Stimulated activated CD4-positive, alpha-beta T cell treated with anti-CD3 and anti-CD28 coated beads, Interleukin-1b, Interleukin-23, amount 100 ng/mL, for 1 hour (primary cell): ENCODE data around the gene ANO6.

Experiments
- DNase-seq, 2 donors: peaks; one replicate each; pipeline ENCODE4 v3.0.0-alpha.2; 2020; ENCODE audit warnings: low read depth in 2 of 2

ANO6 gene

GRCh38 chr12:45400991-45401390, 185.1 kb downstream of the ANO6 start:
- DNase-seq: no peak

GRCh38 chr12:45402288-45402687, 186.4 kb downstream of the ANO6 start:
- DNase-seq: no peak

- no peak for DNase-seq
Observed at GRCh38 chr12:45406988-45407850, 191.3 kb downstream of the ANO6 start.

- DNase-seq: no peak
Observed at GRCh38 chr12:45407981-45408728, 192.3 kb downstream of the ANO6 start.

GRCh38 chr12:45408729-45409114, 192.8 kb downstream of the ANO6 start:
- no peak for DNase-seq

- no peak for DNase-seq
Observed at GRCh38 chr12:45409966-45410365, 194.1 kb downstream of the ANO6 start.

GRCh38 chr12:45411626-45412025, 195.7 kb downstream of the ANO6 start:
- no peak for DNase-seq

- no peak for DNase-seq
Observed at GRCh38 chr12:45415393-45415817, 199.5 kb downstream of the ANO6 start.

- DNase-seq: no peak
Observed at GRCh38 chr12:45416126-45416525, 200.2 kb downstream of the ANO6 start.

GRCh38 chr12:45418520-45418919, 202.6 kb downstream of the ANO6 start:
- DNase-seq: no peak

- no peak for DNase-seq
Observed at GRCh38 chr12:45419317-45419814, 203.5 kb downstream of the ANO6 start.

GRCh38 chr12:45421736-45422135, 205.8 kb downstream of the ANO6 start:
- DNase-seq: no peak

- DNase-seq: no peak
Observed at GRCh38 chr12:45423931-45424330, 208.0 kb downstream of the ANO6 start.

- no peak for DNase-seq
Observed at GRCh38 chr12:45425426-45425825, 209.5 kb downstream of the ANO6 start.

GRCh38 chr12:45426294-45426693, 210.4 kb downstream of the ANO6 start:
- DNase-seq: no peak

GRCh38 chr12:45427042-45427441, 211.1 kb downstream of the ANO6 start:
- DNase-seq: no peak

- DNase-seq: no peak
Observed at GRCh38 chr12:45429831-45430230, 213.9 kb downstream of the ANO6 start.

- DNase-seq: no peak
Observed at GRCh38 chr12:45431126-45431525, 215.2 kb downstream of the ANO6 start.

- DNase-seq: no peak
Observed at GRCh38 chr12:45432710-45433109, 216.8 kb downstream of the ANO6 start.

GRCh38 chr12:45433441-45433868, 217.6 kb downstream of the ANO6 start:
- DNase-seq: no peak

- no peak for DNase-seq
Observed at GRCh38 chr12:45434094-45434493, 218.2 kb downstream of the ANO6 start.

GRCh38 chr12:45435945-45436710, 220.2 kb downstream of the ANO6 start:
- DNase-seq: no peak
